H1 (cell line): ENCODE results near the gene RSF1.

Source experiments
- CTCF ChIP-seq, 3 experiments: IDR thresholded peaks; 1 replicate in 2 of 3; 2 replicates in 1 of 3; pipeline versions ENCODE4 v1.5.1 to v1.6.1; 2011; ENCODE audit warnings: low read length in 3 of 3, mild to moderate bottlenecking in 3 of 3, inconsistent platforms in 2 of 3, low read depth in 1 of 3, moderate library complexity in 1 of 3; ENCODE audit not compliant: insufficient read depth in 1 of 3; ENCODE audit errors: control extremely low read depth in 1 of 3
- EZH2 ChIP-seq: fragments of 200-600 bp; sonication (generic); IDR thresholded peaks from 2 replicates; pipeline ENCODE4 v1.7.1; 2012; ENCODE audit warnings: low read depth, mild to moderate bottlenecking, moderate library complexity, low read length, inconsistent platforms; ENCODE audit not compliant: severe bottlenecking
- GABPA ChIP-seq: IDR thresholded peaks from 2 replicates; pipeline ENCODE4 v1.6.1; 2011; ENCODE audit warnings: mild to moderate bottlenecking, low read length, moderate library complexity, borderline replicate concordance; ENCODE audit not compliant: insufficient read depth
- GTF2F1 ChIP-seq: IDR thresholded peaks from 2 replicates; pipeline ENCODE4 v1.6.1; 2012; ENCODE audit warnings: low read depth, low read length, improper control_type of control experiment, borderline replicate concordance
- SUZ12 ChIP-seq: fragments of 200-600 bp; sonication (generic); IDR thresholded peaks from 2 replicates; pipeline ENCODE4 v1.6.1; 2012; ENCODE audit warnings: mild to moderate bottlenecking, inconsistent platforms, low read length, moderate library complexity, mixed read lengths
- TBP ChIP-seq: IDR thresholded peaks from 2 replicates; pipeline ENCODE4 v1.6.1; 2011; ENCODE audit warnings: low read depth, low read length, improper control_type of control experiment
- YY1 ChIP-seq: IDR thresholded peaks from 2 replicates; pipeline ENCODE4 v1.6.1; 2011; ENCODE audit warnings: low read depth, mild to moderate bottlenecking, low read length

DNA sequence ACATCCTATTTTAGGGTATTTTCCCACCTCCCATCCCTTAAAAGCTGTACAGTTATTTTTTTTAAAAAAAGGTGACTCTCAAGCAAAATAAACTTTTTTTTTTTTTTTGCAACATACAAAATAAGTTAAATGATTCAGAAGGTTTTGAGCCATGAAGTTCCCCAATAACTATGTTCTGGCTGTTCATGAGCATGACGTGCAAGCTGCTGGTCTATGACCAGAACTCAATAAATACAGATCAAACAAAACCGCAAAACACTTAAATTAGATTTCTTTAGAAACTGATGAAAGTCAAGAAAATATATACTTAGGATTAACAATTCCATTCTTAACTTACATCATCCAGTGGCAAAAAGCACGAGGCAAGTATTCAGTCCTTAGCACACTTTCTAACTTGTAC, 158.9 kb downstream of the RSF1 start:
- TF ChIP-seq GTF2F1: no peak
- TF ChIP-seq YY1: no peak
- no peak for TF ChIP-seq TBP
- no peak for TF ChIP-seq CTCF (IDR thresholded peaks at IDR 0.05; ENCODE audit: control extremely low read depth in 1 of 3, insufficient read depth in 1 of 3, low read depth in 1 of 3, low read length in 3 of 3)
- TF ChIP-seq EZH2: no peak
- no peak for TF ChIP-seq GABPA
- TF ChIP-seq SUZ12: no peak
